Urinary bladder (tissue), 4 donors: ENCODE results near the gene DIDO1. TPM values are rescaled to one million over a fixed set of nuclear protein-coding genes. Genes with fewer than 3 reads are reported as not detected.
"Not testable (repeated sequence)": the region's sequence is repeated elsewhere in the genome, so short reads cannot be mapped to it uniquely, and the experiment has no call there.

Experiments used
- DNase-seq: peaks from one replicate; pipeline ENCODE4 v3.0.0-alpha.2; 2015; ENCODE audit errors: extremely low spot score
- H3K27ac ChIP-seq: one replicate; pipeline ENCODE4 v1.5.1; 2013; ENCODE audit warnings: low read depth, mild to moderate bottlenecking, moderate library complexity
- H3K36me3 ChIP-seq: one replicate; pipeline ENCODE4 v1.6.1; 2013; ENCODE audit warnings: mild to moderate bottlenecking, moderate library complexity; ENCODE audit not compliant: insufficient read depth
- H3K4me1 ChIP-seq: one replicate; pipeline ENCODE4 v1.6.1; 2013; ENCODE audit warnings: mild to moderate bottlenecking, moderate library complexity; ENCODE audit not compliant: insufficient read depth
- H3K4me3 ChIP-seq: one replicate; pipeline ENCODE4 v1.5.1; 2013; ENCODE audit warnings: low read depth, low read length
- WGBS: extraction: QIAGEN DNeasy Blood & Tissue Kit; methylation state at CpG from one replicate; pipeline ENCODE4 v1.1.7; 2013; 5-methylcytosine and 5-hydroxymethylcytosine counted together
- polyA plus RNA-seq: library from polyadenylated mRNA; stranded (reverse); fragments of 200-250 nt; gene quantifications from one replicate; pipeline ENCODE4 v1.2.3, GENCODE V29; 2013
- total RNA-seq: library from RNA; depleted of rRNA; stranded (reverse); fragments of >200 nt; gene quantifications from one replicate; pipeline ENCODE4 v1.2.3, GENCODE V29; 2014
- donor health status: healthy with polysubstance abuse.
- donor health status: healthy.

The DIDO1 gene
- total and polyA plus RNA-seq, 2 donors = 44.1 to 50.1 TPM

GRCh38 chr20:62876902-62877816, 49.1 kb downstream of the DIDO1 start:
- WGBS = 51% methylated on average over 48 of the region's 48 CpGs
- H3K4me3 ChIP-seq = no peak overlapping the region
- peak overlapping the region; percentile 47 for H3K27ac ChIP-seq
- no peak for DNase-seq
- H3K4me1 ChIP-seq = no peaks in the 10 kb centered on the region
- H3K36me3 ChIP-seq = peaks cover 3% of the 10 kb centered on the region

GRCh38 chr20:62876501-62876901, 49.8 kb downstream of the DIDO1 start:
- 61% methylated on average over 13 of the region's 13 CpGs for WGBS
- no peaks in the 10 kb centered on the region for H3K4me1 ChIP-seq
- peak overlapping the region; percentile 47 for H3K27ac ChIP-seq
- no peak for DNase-seq
- peaks cover 3% of the 10 kb centered on the region for H3K36me3 ChIP-seq
- no peak overlapping the region for H3K4me3 ChIP-seq

- DNase-seq = no peak
Observed at GRCh38 chr20:62875419-62876361, 50.6 kb downstream of the DIDO1 start.

GRCh38 chr20:62874964-62875344, 51.4 kb downstream of the DIDO1 start:
- whole genome bisulfite sequencing = 91% methylated on average over 10 of the region's 14 CpGs
- no peak for DNase-seq
- Histone ChIP-seq H3K36me3 (no peaks in the 10 kb centered on the region), H3K4me3 (no peak overlapping the region), H3K27ac (no peak overlapping the region), H3K4me1 (no peaks in the 10 kb centered on the region)

More at GRCh38 chr20:62875419-62876361, 50.6 kb downstream of the DIDO1 start:
- Histone ChIP-seq H3K36me3 (no peaks in the 10 kb centered on the region), H3K27ac (peak overlapping the region; percentile 0), H3K4me1 (no peaks in the 10 kb centered on the region), H3K4me3 (no peak overlapping the region)
- 35% methylated on average over 34 of the region's 34 CpGs for WGBS

GRCh38 chr20:62873681-62874031, 52.6 kb downstream of the DIDO1 start:
- not testable (repeated sequence) for H3K36me3 ChIP-seq, H3K4me1 ChIP-seq, H3K4me3 ChIP-seq, DNase-seq, H3K27ac ChIP-seq
- 6% methylated on average over 15 of the region's 15 CpGs for whole genome bisulfite sequencing

- Histone ChIP-seq H3K4me3 (no peak overlapping the region), H3K27ac (no peak overlapping the region), H3K36me3 (no peaks in the 10 kb centered on the region), H3K4me1 (no peaks in the 10 kb centered on the region)
- DNase-seq = no peak
- 68% methylated on average over 7 of the region's 7 CpGs for WGBS
Observed at GRCh38 chr20:62873280-62873679, 53.0 kb downstream of the DIDO1 start.

- Histone ChIP-seq H3K4me1 (no peaks in the 10 kb centered on the region), H3K4me3 (no peak overlapping the region), H3K27ac (no peak overlapping the region), H3K36me3 (no peaks in the 10 kb centered on the region)
- WGBS = 87% methylated on average over 6 of the region's 6 CpGs
- DNase-seq = no peak
Observed at GRCh38 chr20:62872862-62873261, 53.4 kb downstream of the DIDO1 start.

GRCh38 chr20:62872184-62872847, 54.0 kb downstream of the DIDO1 start:
- no peaks in the 10 kb centered on the region for H3K4me1 ChIP-seq
- H3K4me3 ChIP-seq = no peak overlapping the region
- H3K36me3 ChIP-seq = no peaks in the 10 kb centered on the region
- WGBS = 82% methylated on average over 18 of the region's 18 CpGs
- no peak for DNase-seq
- no peak overlapping the region for H3K27ac ChIP-seq

- WGBS = 95% methylated on average over 7 of the region's 7 CpGs
- Histone ChIP-seq H3K36me3 (no peaks in the 10 kb centered on the region), H3K4me3 (no peak overlapping the region), H3K27ac (no peak overlapping the region), H3K4me1 (no peaks in the 10 kb centered on the region)
- DNase-seq = no peak
Observed at GRCh38 chr20:62864207-62864606, 62.1 kb downstream of the DIDO1 start.

GRCh38 chr20:62861726-62862336, 64.5 kb downstream of the DIDO1 start, which contains the start of gene TCFL5:
Gene TCFL5 (minus strand): TSS chr20:62861822. CDS start chr20:62861670, 152 bp downstream.
- WGBS = 11% methylated on average over 54 of the region's 70 CpGs
- H3K4me3 ChIP-seq = peak within 1 kb of the TSS; percentile 79
- no peak within 1 kb of the TSS for H3K27ac ChIP-seq
- H3K4me1 ChIP-seq = no peaks in the 10 kb centered on the region
- H3K36me3 ChIP-seq = no peaks in the 10 kb centered on the region
- peak; percentile 51 for DNase-seq

- Histone ChIP-seq H3K27ac (no peak overlapping the region), H3K4me1 (no peaks in the 10 kb centered on the region), H3K36me3 (no peaks in the 10 kb centered on the region), H3K4me3 (peak overlapping the region; percentile 79)
- WGBS = 1% methylated on average over 128 of the region's 129 CpGs
- DNase-seq = no peak
Observed at GRCh38 chr20:62860924-62861691, 65.2 kb downstream of the DIDO1 start.

GRCh38 chr20:62860391-62860923, 65.8 kb downstream of the DIDO1 start:
- WGBS = 15% methylated on average over 24 of the region's 24 CpGs
- no peak overlapping the region for H3K27ac ChIP-seq
- no peak for DNase-seq
- no peaks in the 10 kb centered on the region for H3K36me3 ChIP-seq
- H3K4me3 ChIP-seq = peak overlapping the region; percentile 79
- H3K4me1 ChIP-seq = no peaks in the 10 kb centered on the region
